Measurements from ENCODE around the gene MXRA8. TPM values are rescaled to one million over a fixed set of nuclear protein-coding genes. Genes with fewer than 3 reads are reported as not detected.

Gene MXRA8
- total RNA-seq, 4 donors from 2014 or later: 78.2 to 147 (median 83.3) TPM

DNA sequence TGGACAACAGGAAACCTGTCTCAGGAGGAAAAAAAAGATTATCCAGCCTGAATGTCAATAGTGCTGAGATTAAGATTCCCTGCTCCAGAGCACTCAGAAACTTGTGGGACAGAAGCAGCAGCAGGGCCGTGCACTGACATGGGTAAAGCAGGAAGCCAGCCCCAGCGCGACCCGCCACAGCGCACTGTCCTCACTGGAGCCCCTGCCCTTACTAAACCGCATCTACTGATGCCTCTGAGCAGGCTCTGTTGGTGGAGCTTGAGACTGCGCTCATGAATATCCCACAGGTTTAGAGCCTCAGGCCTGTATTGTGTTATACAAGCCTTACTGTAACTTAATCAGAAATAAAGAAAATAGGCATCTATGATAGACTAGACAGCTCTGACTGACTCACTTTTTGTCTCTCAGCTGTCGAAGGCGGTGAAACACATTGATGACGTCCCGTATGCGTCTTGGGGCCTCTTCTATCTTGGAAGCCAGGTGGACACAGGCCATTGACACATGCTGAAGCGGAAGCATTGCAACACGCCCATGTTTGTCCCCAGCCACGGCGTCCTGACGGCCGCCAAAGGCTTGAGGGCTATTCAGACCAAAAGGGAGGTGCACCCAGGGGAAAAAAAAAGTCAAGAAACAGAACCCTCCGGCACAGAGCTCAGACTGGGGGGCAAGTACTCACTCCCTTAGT is 39.6 kb upstream of the MXRA8 start:
- ATAC-seq (ENCODE audit: low FRiP score) (no peak), DNase-seq (ENCODE audit: low spot score) (no peak)
- TF ChIP-seq, protein P1, sequence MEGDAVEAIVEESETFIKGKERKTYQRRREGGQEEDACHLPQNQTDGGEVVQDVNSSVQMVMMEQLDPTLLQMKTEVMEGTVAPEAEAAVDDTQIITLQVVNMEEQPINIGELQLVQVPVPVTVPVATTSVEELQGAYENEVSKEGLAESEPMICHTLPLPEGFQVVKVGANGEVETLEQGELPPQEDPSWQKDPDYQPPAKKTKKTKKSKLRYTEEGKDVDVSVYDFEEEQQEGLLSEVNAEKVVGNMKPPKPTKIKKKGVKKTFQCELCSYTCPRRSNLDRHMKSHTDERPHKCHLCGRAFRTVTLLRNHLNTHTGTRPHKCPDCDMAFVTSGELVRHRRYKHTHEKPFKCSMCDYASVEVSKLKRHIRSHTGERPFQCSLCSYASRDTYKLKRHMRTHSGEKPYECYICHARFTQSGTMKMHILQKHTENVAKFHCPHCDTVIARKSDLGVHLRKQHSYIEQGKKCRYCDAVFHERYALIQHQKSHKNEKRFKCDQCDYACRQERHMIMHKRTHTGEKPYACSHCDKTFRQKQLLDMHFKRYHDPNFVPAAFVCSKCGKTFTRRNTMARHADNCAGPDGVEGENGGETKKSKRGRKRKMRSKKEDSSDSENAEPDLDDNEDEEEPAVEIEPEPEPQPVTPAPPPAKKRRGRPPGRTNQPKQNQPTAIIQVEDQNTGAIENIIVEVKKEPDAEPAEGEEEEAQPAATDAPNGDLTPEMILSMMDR (IDR thresholded peaks at IDR 0.05): no peak

DNA sequence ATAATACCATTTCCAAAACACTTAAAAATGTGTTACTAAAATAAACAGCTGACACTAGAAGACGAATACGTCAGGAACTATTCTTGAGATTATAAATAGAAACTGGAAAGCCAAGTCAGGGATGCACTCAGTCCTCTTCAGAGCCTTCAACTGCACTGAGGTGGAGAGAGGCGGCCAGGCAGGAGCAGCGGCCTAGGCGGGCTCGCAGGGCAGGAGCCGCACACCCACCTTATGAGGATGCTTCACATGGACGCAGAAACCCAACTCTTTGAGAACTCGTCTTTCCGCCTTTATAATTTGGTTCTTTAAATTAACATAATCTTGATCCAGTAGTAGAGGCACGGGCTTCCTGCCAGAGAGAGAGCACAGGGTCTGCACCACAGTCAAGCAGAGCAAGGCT is 36.8 kb upstream of the MXRA8 start:
- DNase-seq (ENCODE audit: low spot score): no peak
- ATAC-seq (ENCODE audit: low FRiP score): no peak
- TF ChIP-seq, protein P1 (IDR thresholded peaks at IDR 0.05): no peak

DNA sequence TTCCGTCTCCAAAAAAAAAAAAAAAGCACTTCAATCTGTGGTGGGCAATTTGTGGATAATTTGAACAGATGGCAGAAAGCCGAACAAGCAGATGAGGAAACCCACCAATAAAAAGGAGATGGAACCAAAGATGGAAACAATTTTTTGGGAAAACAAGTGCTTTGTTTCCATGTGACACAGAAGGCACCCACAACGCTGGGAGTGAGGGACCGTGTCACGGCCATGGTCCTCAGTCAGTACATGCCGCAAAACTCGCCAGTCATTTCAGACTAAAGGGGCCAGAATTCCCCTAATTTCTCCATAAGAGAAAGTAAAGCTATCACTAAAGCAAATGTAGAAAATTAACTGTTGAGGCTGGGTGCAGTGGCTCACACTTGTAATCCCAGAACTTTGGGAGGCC is 35.8 kb upstream of the MXRA8 start:
- TF ChIP-seq, protein P1 (IDR thresholded peaks at IDR 0.05): no peak
- DNase-seq (ENCODE audit: low spot score): no peak
- no peak for ATAC-seq (ENCODE audit: low FRiP score)

DNA sequence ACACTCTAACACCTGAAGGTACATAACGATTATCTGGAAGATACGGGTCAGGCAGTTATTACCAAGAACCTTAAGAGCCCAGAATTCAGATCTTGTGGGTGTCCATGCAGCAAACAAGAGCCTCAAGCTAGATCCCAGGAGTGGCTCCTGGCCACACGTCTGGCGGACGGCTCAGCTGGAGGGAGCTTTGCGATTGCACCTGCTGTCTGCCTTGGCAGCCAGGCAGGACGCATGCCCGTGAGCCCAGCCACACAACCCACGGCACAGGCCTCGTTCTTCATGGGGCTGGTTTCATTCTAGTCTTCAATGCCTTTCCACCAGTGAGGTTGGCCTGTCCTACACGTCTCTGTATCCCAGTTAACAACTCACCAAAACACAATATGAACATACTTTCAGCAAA is 35.1 kb upstream of the MXRA8 start:
- TF ChIP-seq, protein P1 (IDR thresholded peaks at IDR 0.05): no peak
- DNase-seq (ENCODE audit: low spot score) (no peak), ATAC-seq (ENCODE audit: low FRiP score) (no peak)

DNA sequence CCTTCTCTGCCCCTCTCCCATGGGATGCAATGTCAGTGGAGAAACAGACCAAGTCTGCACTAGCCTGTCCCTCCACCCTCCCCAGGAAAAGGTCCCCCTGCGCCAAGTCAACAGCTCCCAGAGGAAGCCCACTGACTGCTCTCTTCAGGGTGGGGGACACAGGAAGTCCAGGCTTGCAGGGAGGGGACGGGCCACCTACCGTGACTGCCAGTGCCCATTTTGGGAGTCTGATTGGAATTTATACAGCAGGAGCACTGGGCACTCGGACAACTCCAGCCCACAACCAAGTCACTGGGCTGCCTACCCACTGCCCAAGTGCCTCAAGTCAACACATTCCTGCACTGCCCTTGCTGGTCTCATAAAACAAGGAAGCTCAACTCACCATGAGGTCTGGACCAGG is 34.7 kb upstream of the MXRA8 start:
- no peak for DNase-seq (ENCODE audit: low spot score)
- ATAC-seq (ENCODE audit: low FRiP score): no peak
- TF ChIP-seq, protein P1 (IDR thresholded peaks at IDR 0.05): no peak

DNA sequence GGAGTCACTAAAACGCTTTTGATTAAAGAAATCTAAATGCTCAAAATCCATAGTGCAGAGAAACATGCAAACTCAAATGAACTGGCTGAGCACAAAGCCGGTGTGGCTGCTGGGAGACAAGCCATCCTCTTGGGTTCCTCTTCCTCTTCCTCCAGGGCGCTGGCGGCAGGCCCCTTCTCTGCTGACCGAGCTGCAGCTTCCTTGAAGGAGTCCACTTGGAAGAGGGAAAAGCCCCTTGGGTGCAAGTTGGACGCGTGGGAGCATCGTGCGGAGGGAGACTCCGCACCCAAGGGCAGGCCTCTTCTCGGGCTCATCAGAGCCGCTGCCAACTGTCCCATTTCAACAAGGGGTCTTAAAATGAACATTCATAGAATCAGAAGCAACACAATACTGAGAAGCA is 32.9 kb upstream of the MXRA8 start:
- TF ChIP-seq, protein P1 (IDR thresholded peaks at IDR 0.05): no peak
- no peak for DNase-seq (ENCODE audit: low spot score)

DNA sequence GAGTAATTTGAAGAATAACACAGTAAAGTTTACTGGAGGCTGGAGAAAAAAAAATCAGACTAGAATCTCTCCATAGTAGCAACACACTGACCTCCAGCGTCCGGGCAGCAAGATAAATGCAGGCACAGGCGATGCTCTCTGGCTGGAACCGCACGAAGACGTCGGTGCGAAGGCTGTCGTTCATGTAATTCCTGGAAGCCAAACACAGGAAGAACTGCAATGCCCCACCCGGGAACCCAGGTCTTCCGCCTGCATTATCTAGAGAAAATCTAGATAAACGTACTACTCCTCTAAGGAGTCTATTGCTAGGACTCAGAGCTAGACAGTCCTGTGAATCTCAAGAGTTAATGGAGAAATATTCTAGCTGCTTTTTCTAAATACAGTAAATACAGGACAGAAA is 32.3 kb upstream of the MXRA8 start:
- no peak for DNase-seq (ENCODE audit: low spot score)
- ATAC-seq (ENCODE audit: low FRiP score): no peak
- TF ChIP-seq, protein P1 (IDR thresholded peaks at IDR 0.05): no peak

More for the DNA sequence above, 32.9 kb upstream of the MXRA8 start:
- ATAC-seq (ENCODE audit: low FRiP score): no peak
